Breast epithelium (tissue), 4 donors: ENCODE data around the gene C3orf85. TPM values are rescaled to one million over a fixed set of nuclear protein-coding genes. Genes with fewer than 3 reads are reported as not detected.

Source experiments
- DNase-seq, 2 donors: peaks; one replicate each; pipeline ENCODE4 v3.0.0-alpha.2; 2019; ENCODE audit warnings: low spot score in 2 of 2
- H3K27ac ChIP-seq, 2 donors: fragments of 200-600 bp; sonication (generic) in 1 of 2; one replicate each; pipeline ENCODE4 v1.5.1; 2016 to 2019; ENCODE audit warnings: mild to moderate bottlenecking in 1 of 2
- H3K27me3 ChIP-seq, 2 donors: fragments of 200-600 bp; sonication (generic) in 1 of 2; one replicate each; pipeline versions ENCODE4 v1.5.1 to v1.6.0; 2017 to 2019; ENCODE audit warnings: control low read depth in 1 of 2, mild to moderate bottlenecking in 1 of 2
- H3K36me3 ChIP-seq: fragments of 200-600 bp; one replicate; pipeline ENCODE4 v1.5.1; 2019
- H3K4me1 ChIP-seq, 2 donors: fragments of 200-600 bp; sonication (generic); one replicate each; pipeline ENCODE4 v1.5.1; 2016 to 2019; ENCODE audit warnings: control low read depth in 1 of 2
- H3K4me3 ChIP-seq, 3 donors: fragments of 200-600 bp; sonication (generic); 1 replicate in 2 of 3; 2 replicates in 1 of 3; pipeline ENCODE4 v1.5.1; 2016 to 2019; ENCODE audit warnings: mild to moderate bottlenecking in 3 of 3, moderate library complexity in 2 of 3
- H3K9me3 ChIP-seq, 2 donors: fragments of 200-600 bp; sonication (generic) in 1 of 2; one replicate each; pipeline ENCODE4 v1.5.1; 2016 to 2019; ENCODE audit warnings: control low read depth in 1 of 2
- CTCF ChIP-seq, 3 donors: fragments of 450-650 bp; IDR thresholded peaks; one replicate each; pipeline ENCODE4 v1.5.1; 2016 to 2017; ENCODE audit warnings: antibody characterized with exemption in 3 of 3, mild to moderate bottlenecking in 3 of 3, moderate library complexity in 3 of 3
- POLR2A ChIP-seq: fragments of 450-650 bp; IDR thresholded peaks from one replicate; pipeline ENCODE4 v1.6.1; 2016; ENCODE audit warnings: antibody characterized with exemption, mild to moderate bottlenecking, moderate library complexity
- POLR2AphosphoS5 ChIP-seq, 3 donors: sonication (generic); formaldehyde crosslinking; IDR thresholded peaks; one replicate each; pipeline ENCODE4 v1.6.1; 2017; ENCODE audit warnings: antibody characterized with exemption in 3 of 3
- intact Hi-C: fragments of 100-400 bp; cut with DNase I; formaldehyde crosslinking; loops from one replicate; pipeline ENCODE4 v1.15.1; 2023; ENCODE audit warnings: low total_unique reads
- total RNA-seq, 3 donors: library from RNA; depleted of rRNA; stranded (reverse); fragments of >200 nt; gene quantifications; one replicate each; pipeline ENCODE4 v1.1.0, GENCODE V29; 2016

Gene C3orf85
- total RNA-seq, 3 donors from 2014 or later: not detected

GRCh38 chr3:109109574-109109973 is 26.9 kb upstream of the C3orf85 start:
- no peaks in the 10 kb centered on the region for H3K27me3 ChIP-seq
- H3K4me1 ChIP-seq: no peaks in the 10 kb centered on the region
- intact Hi-C loops: no loop called here
- TF ChIP-seq POLR2AphosphoS5 (IDR thresholded peaks at IDR 0.05): no peak
- TF ChIP-seq CTCF (IDR thresholded peaks at IDR 0.05): no peak
- TF ChIP-seq POLR2A: no peak
- H3K27ac ChIP-seq: no peak overlapping the region
- no peaks in the 10 kb centered on the region for H3K9me3 ChIP-seq
- no peak overlapping the region for H3K4me3 ChIP-seq
- no peak for DNase-seq
- H3K36me3 ChIP-seq: no peaks in the 10 kb centered on the region

- DNase-seq: no peak
- no peaks in the 10 kb centered on the region for H3K27me3 ChIP-seq
- H3K9me3 ChIP-seq: no peaks in the 10 kb centered on the region
- no peaks in the 10 kb centered on the region for H3K4me1 ChIP-seq
- no peak for TF ChIP-seq CTCF (IDR thresholded peaks at IDR 0.05)
- H3K4me3 ChIP-seq: no peak overlapping the region
- intact Hi-C loops: no loop called here
- no peaks in the 10 kb centered on the region for H3K36me3 ChIP-seq
- H3K27ac ChIP-seq: no peak overlapping the region
Measured at GRCh38 chr3:109112946-109113760, 23.4 kb upstream of the C3orf85 start.

- intact Hi-C loops: no loop called here
Measured at GRCh38 chr3:109114746-109115145, 21.8 kb upstream of the C3orf85 start.

GRCh38 chr3:109115451-109115850 is 21.1 kb upstream of the C3orf85 start:
- TF ChIP-seq POLR2AphosphoS5 (IDR thresholded peaks at IDR 0.05) (no peak), CTCF (IDR thresholded peaks at IDR 0.05) (no peak), POLR2A (no peak)
- DNase-seq: no peak
- Histone ChIP-seq H3K36me3 (no peaks in the 10 kb centered on the region), H3K4me1 (no peaks in the 10 kb centered on the region), H3K27ac (no peak overlapping the region), H3K27me3 (no peaks in the 10 kb centered on the region), H3K4me3 (no peak overlapping the region), H3K9me3 (no peaks in the 10 kb centered on the region)
- intact Hi-C loops: no loop called here

More at GRCh38 chr3:109114746-109115145, 21.8 kb upstream of the C3orf85 start:
- Histone ChIP-seq H3K4me1 (no peaks in the 10 kb centered on the region), H3K27me3 (no peaks in the 10 kb centered on the region), H3K9me3 (no peaks in the 10 kb centered on the region), H3K36me3 (no peaks in the 10 kb centered on the region), H3K27ac (no peak overlapping the region), H3K4me3 (no peak overlapping the region)
- DNase-seq: no peak
- TF ChIP-seq CTCF (IDR thresholded peaks at IDR 0.05) (no peak), POLR2AphosphoS5 (IDR thresholded peaks at IDR 0.05) (no peak), POLR2A (no peak)

- intact Hi-C loops: no loop called here
- no peaks in the 10 kb centered on the region for H3K36me3 ChIP-seq
- no peaks in the 10 kb centered on the region for H3K4me1 ChIP-seq
- TF ChIP-seq POLR2A (no peak), POLR2AphosphoS5 (IDR thresholded peaks at IDR 0.05) (no peak), CTCF (IDR thresholded peaks at IDR 0.05) (no peak)
- DNase-seq: no peak
- H3K9me3 ChIP-seq: no peaks in the 10 kb centered on the region
- no peak overlapping the region for H3K27ac ChIP-seq
- no peaks in the 10 kb centered on the region for H3K27me3 ChIP-seq
- no peak overlapping the region for H3K4me3 ChIP-seq
Measured at GRCh38 chr3:109116031-109116430, 20.5 kb upstream of the C3orf85 start.
